Thyroid gland (tissue), 4 donors: ENCODE results near the gene ABCG8. TPM values are rescaled to one million over a fixed set of nuclear protein-coding genes. Genes with fewer than 3 reads are reported as not detected.

Source experiments
- DNase-seq, 2 donors: peaks; one replicate each; pipeline ENCODE4 v3.0.0-alpha.2; 2019
- H3K27ac ChIP-seq, 3 donors: fragments of 200-600 bp; sonication (generic); 1 replicate in 2 of 3; 2 replicates in 1 of 3; pipeline ENCODE4 v1.5.1; 2016 to 2019; ENCODE audit warnings: mild to moderate bottlenecking in 1 of 3, moderate library complexity in 1 of 3
- H3K27me3 ChIP-seq: fragments of 200-600 bp; sonication (generic); one replicate; pipeline ENCODE4 v1.5.1; 2019
- H3K36me3 ChIP-seq, 2 donors: fragments of 200-600 bp; sonication (generic); one replicate each; pipeline ENCODE4 v1.5.1; 2016 to 2019
- H3K4me1 ChIP-seq, 2 donors: fragments of 200-600 bp; sonication (generic); one replicate each; pipeline ENCODE4 v1.5.1; 2017 to 2019
- H3K4me3 ChIP-seq, 3 donors: fragments of 200-600 bp; sonication (generic); replicated peaks in 1 of 3; 1 replicate in 2 of 3; 2 replicates in 1 of 3; pipeline ENCODE4 v1.5.1; 2016; ENCODE audit warnings: mild to moderate bottlenecking in 1 of 3
- H3K9me3 ChIP-seq: fragments of 200-600 bp; sonication (generic); one replicate; pipeline ENCODE4 v1.5.1; 2017
- POLR2A ChIP-seq, 2 donors: fragments of 450-650 bp; IDR thresholded peaks; one replicate each; pipeline ENCODE4 v1.6.1; 2017; ENCODE audit warnings: antibody characterized with exemption in 2 of 2, mild to moderate bottlenecking in 2 of 2, moderate library complexity in 1 of 2
- WGBS, 2 donors: methylation state at CpG; one replicate each; pipeline ENCODE4 v1.1.5; 2017; 5-methylcytosine and 5-hydroxymethylcytosine counted together
- intact Hi-C: fragments of 100-400 bp; cut with DNase I; formaldehyde crosslinking; loops from one replicate; pipeline ENCODE4 v1.15.1; 2023
- total RNA-seq, 4 donors: library from RNA; depleted of rRNA; stranded (reverse); fragments of >200 nt; gene quantifications; one replicate each; pipeline ENCODE4 v1.2.3, GENCODE V29; 2016
- TF ChIP-seq, protein P1 (sequence below), 6 experiments: fragments of 200-600 bp in 3 of 6; fragments of 450-650 bp in 3 of 6; sonication (generic) in 3 of 6; IDR thresholded peaks; one replicate each; pipeline ENCODE4 v1.5.1; 2016 to 2019; ENCODE audit warnings: antibody characterized with exemption in 6 of 6, mild to moderate bottlenecking in 2 of 6, inconsistent platforms in 1 of 6, moderate library complexity in 1 of 6

ABCG8 gene
- total RNA-seq, 4 donors from 2014 or later, result not detected

DNA sequence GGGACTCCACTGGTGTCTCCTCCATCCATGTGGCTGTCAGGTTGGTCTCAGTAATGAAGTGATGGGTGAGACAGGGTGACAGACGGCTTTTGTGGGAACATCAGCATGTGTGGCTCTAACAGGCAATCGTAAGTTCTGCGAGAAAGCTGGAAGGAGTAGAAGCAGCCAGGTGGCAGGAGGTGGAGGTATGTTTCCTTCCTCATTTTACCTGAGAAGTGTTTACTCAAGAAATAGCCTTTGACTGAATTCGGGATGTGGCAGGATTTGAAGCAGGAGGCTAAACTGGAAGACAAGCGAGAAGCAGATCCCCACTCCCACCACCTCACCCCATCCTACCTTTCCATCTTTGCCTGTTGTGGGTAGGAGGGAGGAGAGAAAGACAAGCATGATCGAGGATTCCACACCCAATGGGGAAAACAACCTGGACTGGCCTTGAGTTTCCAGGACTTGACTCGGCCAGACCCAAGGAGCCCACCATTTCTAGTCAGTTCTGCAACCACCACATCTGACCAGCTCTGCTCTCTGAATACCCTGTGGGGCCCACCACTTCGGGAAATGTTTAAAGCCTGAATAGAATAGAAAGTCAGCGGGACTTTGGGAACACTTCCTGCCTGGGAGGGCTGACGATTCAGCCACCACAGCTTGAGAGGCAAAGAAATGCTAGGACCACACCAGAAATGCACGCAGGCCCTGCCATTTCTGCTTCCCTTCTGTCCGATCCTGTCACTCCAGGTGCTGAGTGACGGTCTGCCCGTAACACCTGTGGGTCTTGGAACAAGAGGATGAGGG, 1.2 kb downstream of the ABCG8 start:
- TF ChIP-seq POLR2A (IDR thresholded peaks at IDR 0.05), result no peak
- TF ChIP-seq, protein P1, sequence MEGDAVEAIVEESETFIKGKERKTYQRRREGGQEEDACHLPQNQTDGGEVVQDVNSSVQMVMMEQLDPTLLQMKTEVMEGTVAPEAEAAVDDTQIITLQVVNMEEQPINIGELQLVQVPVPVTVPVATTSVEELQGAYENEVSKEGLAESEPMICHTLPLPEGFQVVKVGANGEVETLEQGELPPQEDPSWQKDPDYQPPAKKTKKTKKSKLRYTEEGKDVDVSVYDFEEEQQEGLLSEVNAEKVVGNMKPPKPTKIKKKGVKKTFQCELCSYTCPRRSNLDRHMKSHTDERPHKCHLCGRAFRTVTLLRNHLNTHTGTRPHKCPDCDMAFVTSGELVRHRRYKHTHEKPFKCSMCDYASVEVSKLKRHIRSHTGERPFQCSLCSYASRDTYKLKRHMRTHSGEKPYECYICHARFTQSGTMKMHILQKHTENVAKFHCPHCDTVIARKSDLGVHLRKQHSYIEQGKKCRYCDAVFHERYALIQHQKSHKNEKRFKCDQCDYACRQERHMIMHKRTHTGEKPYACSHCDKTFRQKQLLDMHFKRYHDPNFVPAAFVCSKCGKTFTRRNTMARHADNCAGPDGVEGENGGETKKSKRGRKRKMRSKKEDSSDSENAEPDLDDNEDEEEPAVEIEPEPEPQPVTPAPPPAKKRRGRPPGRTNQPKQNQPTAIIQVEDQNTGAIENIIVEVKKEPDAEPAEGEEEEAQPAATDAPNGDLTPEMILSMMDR (IDR thresholded peaks at IDR 0.05), result no peak
- intact Hi-C loops, result no loop called here

DNA sequence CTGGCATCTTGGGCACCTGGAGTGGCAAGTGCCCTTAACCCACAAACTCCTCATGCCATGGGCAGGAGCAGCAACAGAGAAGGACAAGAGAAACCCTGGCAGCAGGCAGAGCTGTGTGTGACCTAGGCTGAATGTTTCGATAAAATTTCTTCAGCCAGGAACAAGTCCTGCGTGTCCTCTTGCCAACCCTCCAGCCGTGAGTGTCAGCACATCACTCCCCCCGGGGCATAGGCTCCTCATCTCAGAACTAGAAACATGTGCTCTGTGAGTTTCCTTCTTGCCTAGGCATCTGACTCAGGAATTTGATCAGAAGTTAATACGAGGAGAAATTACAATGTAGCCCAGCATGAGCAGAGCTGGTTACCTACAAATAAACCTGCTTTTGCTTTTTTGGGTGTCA, 2.2 kb downstream of the ABCG8 start:
- 57 to 82% methylated on average over 5 of the region's 5 CpGs for WGBS, 2 donors
- TF ChIP-seq, protein P1 (IDR thresholded peaks at IDR 0.05), result no peak
- TF ChIP-seq POLR2A (IDR thresholded peaks at IDR 0.05), result no peak
- Histone ChIP-seq H3K4me1 (no peaks in the 10 kb centered on the region), H3K4me3 (no peak overlapping the region), H3K27ac (no peak overlapping the region), H3K27me3 (no peaks in the 10 kb centered on the region), H3K9me3 (no peaks in the 10 kb centered on the region), H3K36me3 (no peaks in the 10 kb centered on the region)
- intact Hi-C loops, result no loop called here
- DNase-seq, result no peak

More for the DNA sequence above, 1.2 kb downstream of the ABCG8 start:
- Histone ChIP-seq H3K4me1 (no peaks in the 10 kb centered on the region), H3K27ac (no peak overlapping the region), H3K4me3 (no peak overlapping the region), H3K36me3 (no peaks in the 10 kb centered on the region), H3K9me3 (no peaks in the 10 kb centered on the region), H3K27me3 (no peaks in the 10 kb centered on the region)
- 84 to 86% methylated on average over 14 of the region's 14 CpGs for WGBS, 2 donors
- no peak for DNase-seq

DNA sequence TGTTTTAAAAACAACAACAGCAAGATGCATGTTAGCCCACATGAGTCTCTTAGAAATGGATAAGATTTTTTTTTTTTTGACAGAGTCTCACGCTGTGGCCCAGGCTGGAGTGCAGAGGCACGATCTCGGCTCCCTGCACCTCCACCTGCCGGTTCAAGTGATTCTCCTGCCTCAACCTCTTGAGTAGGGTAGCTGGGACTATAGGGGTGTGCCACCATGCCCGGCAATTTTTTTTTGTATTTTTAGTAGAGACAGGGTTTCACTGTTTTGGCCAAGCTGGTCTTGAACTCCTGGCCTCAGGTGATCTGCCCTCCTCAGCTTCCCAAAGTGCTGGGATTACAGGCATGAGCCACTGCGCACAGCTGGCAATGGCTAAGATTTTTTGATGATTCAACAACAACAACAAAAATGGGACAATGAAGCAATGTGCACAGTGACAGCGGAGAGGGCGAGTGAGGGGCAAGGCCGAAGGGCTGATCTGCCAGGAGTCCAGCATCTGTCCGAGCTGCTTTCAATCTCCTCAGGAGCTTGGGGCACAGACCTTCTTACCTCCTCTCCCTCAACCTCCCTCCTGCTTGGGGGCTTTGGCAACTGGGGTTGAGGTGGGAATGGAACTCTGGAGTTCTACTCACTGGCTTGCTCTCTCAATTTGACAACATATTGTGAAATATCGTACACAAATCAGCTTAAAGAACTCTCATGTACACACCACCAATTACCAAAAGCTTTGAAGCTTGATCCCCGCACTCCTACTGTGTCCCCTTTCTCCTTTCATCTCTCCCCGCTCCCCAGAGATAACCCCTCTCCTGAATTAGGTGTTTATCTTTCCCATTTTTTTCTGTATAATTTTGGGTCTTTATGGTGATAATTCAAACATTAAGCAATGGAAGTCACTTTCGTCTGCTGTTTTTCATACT, 3.4 kb downstream of the ABCG8 start:
- no peak for DNase-seq
- Histone ChIP-seq H3K27ac (no peak overlapping the region), H3K36me3 (no peaks in the 10 kb centered on the region), H3K27me3 (no peaks in the 10 kb centered on the region), H3K4me3 (no peak overlapping the region), H3K9me3 (no peaks in the 10 kb centered on the region), H3K4me1 (no peaks in the 10 kb centered on the region)
- intact Hi-C loops, result no loop called here
- TF ChIP-seq, protein P1 (IDR thresholded peaks at IDR 0.05), result no peak
- no peak for TF ChIP-seq POLR2A (IDR thresholded peaks at IDR 0.05)
- WGBS, 2 donors, result 90% methylated on average over 14 of the region's 14 CpGs

DNA sequence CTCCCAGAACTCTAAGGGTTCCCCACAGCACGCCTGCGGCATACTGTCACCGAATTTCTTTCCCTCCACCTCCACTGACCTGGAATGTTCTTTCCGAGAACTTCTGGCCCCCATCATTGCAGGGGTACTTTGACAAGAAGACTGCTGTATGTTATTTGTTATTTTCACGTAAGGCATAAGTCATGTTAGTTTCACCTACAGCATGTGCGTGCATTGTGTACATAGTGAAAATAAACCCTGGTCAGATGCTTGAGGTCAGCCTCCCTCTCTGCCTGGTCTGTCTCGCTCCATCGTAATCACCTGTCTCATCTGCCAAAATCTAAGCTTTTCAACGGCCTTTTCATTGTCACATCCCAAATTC, 4.1 kb downstream of the ABCG8 start:
- intact Hi-C loops, result no loop called here
- 82 to 84% methylated on average over 9 of the region's 9 CpGs for WGBS, 2 donors

More for the DNA sequence above, 4.1 kb downstream of the ABCG8 start:
- DNase-seq, result no peak
- Histone ChIP-seq H3K9me3 (no peaks in the 10 kb centered on the region), H3K36me3 (no peaks in the 10 kb centered on the region), H3K27ac (no peak overlapping the region), H3K4me1 (no peaks in the 10 kb centered on the region), H3K4me3 (no peak overlapping the region), H3K27me3 (no peaks in the 10 kb centered on the region)
- TF ChIP-seq POLR2A (IDR thresholded peaks at IDR 0.05), result no peak
- TF ChIP-seq, protein P1 (IDR thresholded peaks at IDR 0.05), result no peak
